Measurements from ENCODE around the gene NAA80.

GRCh38 chr3:50347187-50347813 is 48.1 kb upstream of the NAA80 start:
- peak; percentile 75 for TF ChIP-seq CTCF (IDR thresholded peaks at IDR 0.05; ENCODE audit: insufficient read depth, low read depth, low read length)
- no peak for TF ChIP-seq EZH2 (IDR thresholded peaks at IDR 0.05; ENCODE audit: insufficient read depth, low read length)

All from astrocyte (in vitro differentiated cells and primary cell).